ENCODE measurements around the gene ORC6.

The ORC6 gene

DNA sequence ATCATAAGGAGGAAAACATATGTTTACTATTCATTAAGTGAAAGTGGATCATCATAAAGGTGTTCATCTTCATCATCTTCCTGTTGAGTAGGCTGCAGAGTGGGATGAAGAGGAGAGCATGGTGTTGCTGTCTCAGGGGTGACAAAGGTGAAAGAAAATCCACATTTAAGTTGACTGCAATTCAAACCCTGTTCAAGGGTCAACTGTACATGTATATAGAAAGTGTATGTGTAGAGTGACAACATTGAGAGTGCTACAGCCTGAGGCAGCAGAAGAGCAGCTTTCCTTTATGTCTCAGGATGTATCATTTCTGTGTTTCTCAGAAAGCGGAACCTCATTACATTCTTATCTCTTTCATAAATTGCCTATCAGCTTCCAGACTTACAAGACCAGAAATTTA is 17.2 kb downstream of the ORC6 start:
- Histone ChIP-seq H3K4me3 (IDR thresholded peaks at IDR 0.05; ENCODE audit: insufficient read depth, low read depth, low read length) (no peak overlapping the region), H3K27me3 (ENCODE audit: insufficient read depth, low read depth) (no peaks in the 10 kb centered on the region), H4K20me1 (ENCODE audit: insufficient read depth) (no peaks in the 10 kb centered on the region), H3K36me3 (ENCODE audit: insufficient read depth) (no peaks in the 10 kb centered on the region), H3K27ac (no peak overlapping the region), H3K9ac (no peak overlapping the region), H2AFZ (ENCODE audit: low read depth) (no peak overlapping the region), H3K4me2 (no peak overlapping the region), H3K79me2 (ENCODE audit: insufficient read depth, low read depth) (no peaks in the 10 kb centered on the region), H3K4me1 (ENCODE audit: low read depth, poor library complexity, severe bottlenecking) (no peaks in the 10 kb centered on the region)
- TF ChIP-seq CTCF (conservative IDR thresholded peaks at IDR 0.05; ENCODE audit: low read depth, low read length): no peak

DNA sequence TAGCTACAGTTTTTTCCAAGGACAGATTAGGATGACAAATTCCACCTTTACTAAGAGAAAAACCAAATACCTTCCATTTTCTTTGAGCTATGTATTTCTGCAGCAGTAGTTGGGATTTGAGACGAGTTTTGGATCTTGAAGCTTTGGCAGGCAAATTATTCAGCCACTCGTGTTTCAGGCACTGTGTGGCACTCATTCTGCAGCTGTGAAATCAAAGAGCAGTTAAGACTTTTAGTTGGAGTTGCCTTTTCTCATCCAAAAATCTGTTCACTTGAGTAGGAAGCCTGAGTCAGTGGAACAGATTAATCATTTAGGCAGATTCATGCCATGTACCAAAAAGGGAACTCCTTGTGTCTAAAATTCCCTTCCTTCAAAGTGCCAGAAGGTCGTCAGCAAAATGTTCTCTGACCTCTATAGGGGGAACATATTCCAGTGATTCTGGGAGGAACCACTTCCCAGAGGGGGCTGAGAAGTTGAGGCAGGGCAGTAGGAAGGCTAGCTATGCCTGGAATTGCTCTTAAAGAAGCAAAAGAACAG is 20.1 kb downstream of the ORC6 start:
- Histone ChIP-seq H3K79me2 (ENCODE audit: insufficient read depth, low read depth) (no peaks in the 10 kb centered on the region), H4K20me1 (ENCODE audit: insufficient read depth) (no peaks in the 10 kb centered on the region), H3K9ac (no peak overlapping the region), H2AFZ (ENCODE audit: low read depth) (no peak overlapping the region), H3K4me1 (ENCODE audit: low read depth, poor library complexity, severe bottlenecking) (no peaks in the 10 kb centered on the region), H3K27me3 (ENCODE audit: insufficient read depth, low read depth) (no peaks in the 10 kb centered on the region), H3K36me3 (ENCODE audit: insufficient read depth) (no peaks in the 10 kb centered on the region), H3K4me3 (IDR thresholded peaks at IDR 0.05; ENCODE audit: insufficient read depth, low read depth, low read length) (no peak overlapping the region), H3K4me2 (no peak overlapping the region), H3K27ac (no peak overlapping the region)
- TF ChIP-seq CTCF (conservative IDR thresholded peaks at IDR 0.05; ENCODE audit: low read depth, low read length): no peak

GRCh38 chr16:46711106-46712058 is 21.9 kb downstream of the ORC6 start:
- no peaks in the 10 kb centered on the region for H3K27me3 ChIP-seq (ENCODE audit: insufficient read depth, low read depth)

DNA sequence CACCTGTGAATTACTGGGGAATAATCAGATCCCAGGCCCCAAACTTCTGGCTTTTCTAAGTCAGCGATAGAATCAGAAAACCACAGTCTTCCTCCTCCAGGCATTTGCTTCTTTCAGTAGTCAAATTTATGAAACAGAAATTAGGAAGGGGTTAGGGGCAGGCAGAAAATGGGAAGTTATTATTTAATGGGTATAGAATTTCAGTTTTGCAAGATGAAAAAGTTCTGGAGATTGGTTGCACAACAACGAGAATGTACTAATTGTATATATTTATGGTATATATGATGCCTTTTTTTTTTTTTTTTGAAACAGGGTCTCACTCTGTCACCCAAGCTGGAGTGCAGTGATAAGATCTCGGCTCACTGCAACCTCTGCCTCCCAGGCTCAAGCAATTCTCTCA is 23.5 kb downstream of the ORC6 start:
- Histone ChIP-seq H3K79me2 (ENCODE audit: insufficient read depth, low read depth) (no peaks in the 10 kb centered on the region), H3K36me3 (ENCODE audit: insufficient read depth) (no peaks in the 10 kb centered on the region), H4K20me1 (ENCODE audit: insufficient read depth) (no peaks in the 10 kb centered on the region), H3K27ac (no peak overlapping the region), H3K9ac (no peak overlapping the region), H3K4me1 (ENCODE audit: low read depth, poor library complexity, severe bottlenecking) (no peaks in the 10 kb centered on the region), H2AFZ (ENCODE audit: low read depth) (no peak overlapping the region), H3K27me3 (ENCODE audit: insufficient read depth, low read depth) (no peaks in the 10 kb centered on the region), H3K4me2 (no peak overlapping the region), H3K4me3 (IDR thresholded peaks at IDR 0.05; ENCODE audit: insufficient read depth, low read depth, low read length) (no peak overlapping the region)
- TF ChIP-seq CTCF (conservative IDR thresholded peaks at IDR 0.05; ENCODE audit: low read depth, low read length): no peak

More at GRCh38 chr16:46711106-46712058, 21.9 kb downstream of the ORC6 start:
- no peak for TF ChIP-seq CTCF (conservative IDR thresholded peaks at IDR 0.05; ENCODE audit: low read depth, low read length)
- Histone ChIP-seq H3K4me1 (ENCODE audit: low read depth, poor library complexity, severe bottlenecking) (no peaks in the 10 kb centered on the region), H3K4me3 (IDR thresholded peaks at IDR 0.05; ENCODE audit: insufficient read depth, low read depth, low read length) (no peak overlapping the region), H3K27ac (no peak overlapping the region), H3K9ac (no peak overlapping the region), H4K20me1 (ENCODE audit: insufficient read depth) (no peaks in the 10 kb centered on the region), H2AFZ (ENCODE audit: low read depth) (no peak overlapping the region), H3K79me2 (ENCODE audit: insufficient read depth, low read depth) (no peaks in the 10 kb centered on the region), H3K4me2 (no peak overlapping the region), H3K36me3 (ENCODE audit: insufficient read depth) (no peaks in the 10 kb centered on the region)
